ENCODE data around the gene ARHGEF28.

ARHGEF28 gene

DNA sequence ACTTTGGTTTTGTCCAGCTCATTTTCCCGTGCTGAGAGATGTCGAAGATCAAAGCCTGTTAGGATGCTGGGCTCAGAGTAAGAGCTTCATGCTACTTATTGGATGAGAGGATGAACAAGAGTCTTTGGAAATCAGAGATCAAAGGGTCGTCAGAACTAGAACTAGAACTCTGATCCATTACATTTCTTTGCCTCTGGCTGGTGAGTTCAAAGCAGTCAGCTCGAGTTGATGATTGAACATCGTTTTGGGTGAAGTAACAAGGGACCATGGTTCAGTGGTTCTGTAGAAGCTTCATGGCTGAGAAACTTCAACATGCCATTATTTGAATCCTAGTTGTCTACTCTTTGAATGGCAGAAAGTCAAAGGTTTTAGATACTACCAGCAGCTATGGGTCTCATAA lies 320.3 kb downstream of the ARHGEF28 start:
- DNase-seq = no peak

DNA sequence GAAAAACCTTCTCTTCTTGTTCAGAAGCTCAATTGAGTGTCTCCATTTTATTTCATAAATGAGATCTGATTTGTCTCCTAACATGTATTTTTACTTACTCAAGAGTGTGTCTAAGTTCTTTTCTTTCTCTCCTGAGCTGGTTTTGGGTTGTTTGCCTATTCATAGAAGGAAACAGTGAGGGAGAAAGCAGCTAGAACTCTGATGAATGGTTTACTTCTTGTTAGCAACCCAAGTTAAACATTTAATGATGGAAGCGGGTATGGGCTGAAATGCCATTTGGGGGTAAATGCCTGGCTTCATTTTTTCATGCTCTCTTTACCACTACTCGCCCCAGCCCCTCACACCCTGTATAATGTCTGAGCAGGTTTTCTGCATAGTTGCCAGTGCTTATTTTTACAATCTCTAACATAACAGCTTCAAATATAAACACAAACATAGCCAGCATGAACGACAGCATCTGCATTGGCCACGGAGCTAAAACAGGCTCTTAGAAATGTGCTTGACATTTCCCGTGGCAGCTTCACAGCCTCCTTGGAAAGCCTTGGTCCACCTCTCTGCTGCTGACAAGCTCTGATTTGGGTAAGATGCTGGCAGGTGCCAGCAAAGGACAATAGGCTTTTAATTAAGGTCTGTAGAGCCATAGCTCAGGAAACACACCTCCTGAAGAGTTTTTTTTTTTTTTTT lies 321.1 kb downstream of the ARHGEF28 start:
- DNase-seq = no peak

DNA sequence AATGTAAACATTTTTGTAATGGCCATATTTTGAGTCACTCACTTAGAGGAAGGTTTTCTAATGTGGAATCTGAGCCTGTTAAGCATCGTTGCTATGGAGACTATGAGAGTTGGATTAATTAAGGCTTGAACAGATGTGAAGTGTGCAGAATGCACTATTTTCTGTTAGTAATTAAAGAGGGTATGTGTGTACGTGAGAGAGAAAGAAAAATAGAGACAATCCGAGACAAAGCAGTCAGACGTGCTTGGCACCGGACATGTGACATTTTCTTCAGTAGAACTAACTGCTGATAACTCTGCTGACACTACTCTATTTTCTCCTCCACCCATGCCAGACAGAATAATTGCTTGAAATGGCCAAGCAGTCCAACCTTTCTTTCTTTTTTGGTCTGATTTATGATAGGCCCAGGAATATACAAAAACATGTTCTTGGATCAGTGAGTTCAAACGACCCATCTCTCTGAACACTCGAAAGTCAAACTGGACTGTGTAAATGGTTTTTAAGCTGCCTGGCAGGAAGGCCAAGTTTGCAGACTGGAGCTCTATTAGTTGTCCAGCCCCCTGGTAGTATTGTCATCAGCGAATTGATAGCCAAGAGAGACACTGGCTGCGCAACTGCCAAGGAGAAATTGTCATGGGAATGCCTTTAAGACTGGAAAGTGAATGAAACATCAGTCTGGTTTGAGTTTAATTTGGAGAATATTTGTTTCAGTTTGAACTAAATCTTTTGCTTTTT lies 322.1 kb downstream of the ARHGEF28 start:
- DNase-seq = no peak

DNA sequence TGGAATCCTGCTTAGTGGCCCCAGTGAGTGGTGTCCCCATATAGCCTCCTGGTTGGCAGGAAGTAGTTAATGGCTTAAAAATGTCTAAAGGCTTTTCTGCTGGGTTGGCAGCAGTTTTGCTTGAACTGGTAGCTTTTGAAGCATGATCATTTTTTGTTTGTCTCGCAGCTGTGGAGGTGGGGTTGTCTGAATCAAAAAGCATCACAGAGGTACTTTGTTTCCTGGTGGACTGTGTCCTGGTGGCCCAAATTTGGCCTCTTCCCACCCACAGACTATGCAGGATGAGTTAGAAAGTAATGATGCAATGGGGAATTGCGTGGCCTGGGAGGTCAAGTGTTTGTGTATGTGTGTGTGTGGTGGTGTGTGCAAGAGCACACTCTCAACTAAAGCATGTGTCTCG lies 322.7 kb downstream of the ARHGEF28 start:
- no peak for DNase-seq

DNA sequence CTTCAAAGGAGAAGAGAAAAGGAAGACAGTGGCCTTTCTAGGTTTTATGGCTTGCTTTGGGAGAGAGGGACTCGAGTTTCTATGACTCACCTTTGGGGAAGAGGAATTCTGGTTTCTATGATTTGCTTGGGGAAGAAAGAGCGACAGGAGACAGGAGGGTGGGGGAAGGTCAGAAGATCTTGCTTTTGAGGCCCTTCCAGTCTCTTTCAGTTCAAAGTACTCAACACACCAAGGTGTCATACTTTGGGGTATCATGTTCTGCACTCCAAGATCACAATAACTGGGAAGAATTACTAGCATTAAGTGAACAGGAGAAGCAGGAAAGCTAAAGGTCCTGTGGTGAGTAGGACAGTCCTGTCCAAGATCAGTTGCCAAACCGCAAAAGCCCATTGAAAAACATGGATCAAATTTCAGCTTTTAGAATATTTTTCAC lies 324.5 kb downstream of the ARHGEF28 start:
- DNase-seq = no peak

DNA sequence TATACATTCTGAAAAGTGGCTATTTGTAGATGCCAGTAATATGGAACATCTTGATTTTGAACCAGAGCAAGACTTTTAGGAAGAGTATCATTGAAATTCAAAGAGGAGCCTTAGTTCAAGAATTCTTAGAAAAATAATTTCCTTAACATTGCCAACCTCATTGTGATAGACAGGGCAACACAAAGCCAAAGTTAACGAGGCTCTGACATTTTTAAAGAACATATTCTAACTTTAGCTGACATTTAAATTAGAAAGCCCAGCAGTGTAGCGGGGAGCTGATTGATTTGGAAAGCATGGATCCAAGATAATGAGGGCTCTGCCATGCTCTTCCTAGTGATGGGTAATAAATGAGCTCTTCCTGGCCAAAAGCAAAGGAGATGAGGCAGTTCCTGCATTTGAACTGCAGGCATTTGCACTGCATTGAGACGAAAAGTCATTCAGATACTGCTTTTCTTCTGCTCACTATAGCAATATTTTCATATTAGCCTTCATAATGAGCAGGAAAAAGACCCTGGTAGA lies 325.0 kb downstream of the ARHGEF28 start:
- DNase-seq = no peak

DNA sequence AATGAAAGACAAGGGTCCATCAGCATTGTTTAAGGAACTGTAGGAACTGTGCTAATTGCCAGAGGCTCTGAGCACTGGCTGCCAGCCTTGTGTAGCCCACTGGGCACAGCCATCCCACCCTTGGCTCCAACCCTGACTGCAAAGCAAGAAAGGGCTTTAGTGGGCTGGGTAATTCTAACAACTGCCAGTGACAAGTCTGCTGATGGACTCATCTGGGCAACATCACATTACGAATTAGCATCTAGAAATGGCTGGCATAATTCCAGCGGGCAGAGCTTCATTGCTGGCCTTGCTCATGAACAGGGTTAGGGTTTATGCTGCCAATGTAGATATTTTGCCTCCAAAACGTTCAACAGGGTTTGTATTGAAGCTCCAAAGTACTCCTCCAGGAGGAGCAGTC lies 326.9 kb downstream of the ARHGEF28 start:
- no peak for DNase-seq

DNA sequence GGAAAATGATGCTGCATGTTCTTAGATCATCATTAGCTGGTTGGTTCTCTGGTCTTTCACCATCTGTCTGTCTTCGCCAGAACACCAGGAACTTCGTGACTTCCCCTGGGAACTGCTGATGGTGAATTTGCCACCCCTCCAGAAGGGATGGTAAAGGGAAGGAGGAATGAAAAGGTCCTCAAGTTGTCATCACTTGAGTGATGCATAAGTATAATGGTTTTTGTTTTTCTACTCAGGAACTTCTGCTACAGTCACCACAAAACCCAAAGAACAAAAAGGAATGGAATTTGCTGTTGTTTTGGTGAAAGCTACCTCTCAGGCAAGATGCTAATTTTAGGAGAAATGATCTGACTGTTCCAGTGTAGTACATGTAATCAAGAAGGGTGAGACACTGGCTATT lies 328.4 kb downstream of the ARHGEF28 start:
- DNase-seq = no peak

DNA sequence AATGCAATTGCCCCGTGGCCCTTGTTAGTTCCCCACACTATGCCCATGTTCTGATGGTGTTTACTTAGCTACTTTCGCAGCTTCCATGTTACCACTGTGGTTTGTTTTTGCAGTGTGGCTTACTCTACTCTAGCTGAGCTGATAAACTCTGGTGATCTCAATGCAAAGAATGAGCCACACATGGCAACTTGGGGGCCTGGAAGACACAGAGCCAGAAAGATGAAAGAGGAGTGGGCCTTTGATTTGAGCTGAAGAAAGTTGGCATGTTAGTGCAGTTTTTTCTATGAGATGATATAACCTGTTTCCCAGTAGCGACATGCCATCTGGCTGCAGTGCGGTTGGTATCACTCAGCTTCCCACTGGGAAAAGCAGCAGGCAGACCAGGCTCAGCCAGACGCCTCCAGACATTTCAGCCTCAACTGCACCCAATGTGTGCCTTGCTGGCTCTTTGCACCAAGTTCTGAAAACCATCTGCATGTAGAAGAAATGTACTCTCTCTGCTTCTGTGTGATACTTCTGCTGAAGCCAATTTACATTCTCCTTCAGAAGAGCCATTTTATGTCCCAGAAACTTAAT lies 329.4 kb downstream of the ARHGEF28 start:
- DNase-seq = no peak

DNA sequence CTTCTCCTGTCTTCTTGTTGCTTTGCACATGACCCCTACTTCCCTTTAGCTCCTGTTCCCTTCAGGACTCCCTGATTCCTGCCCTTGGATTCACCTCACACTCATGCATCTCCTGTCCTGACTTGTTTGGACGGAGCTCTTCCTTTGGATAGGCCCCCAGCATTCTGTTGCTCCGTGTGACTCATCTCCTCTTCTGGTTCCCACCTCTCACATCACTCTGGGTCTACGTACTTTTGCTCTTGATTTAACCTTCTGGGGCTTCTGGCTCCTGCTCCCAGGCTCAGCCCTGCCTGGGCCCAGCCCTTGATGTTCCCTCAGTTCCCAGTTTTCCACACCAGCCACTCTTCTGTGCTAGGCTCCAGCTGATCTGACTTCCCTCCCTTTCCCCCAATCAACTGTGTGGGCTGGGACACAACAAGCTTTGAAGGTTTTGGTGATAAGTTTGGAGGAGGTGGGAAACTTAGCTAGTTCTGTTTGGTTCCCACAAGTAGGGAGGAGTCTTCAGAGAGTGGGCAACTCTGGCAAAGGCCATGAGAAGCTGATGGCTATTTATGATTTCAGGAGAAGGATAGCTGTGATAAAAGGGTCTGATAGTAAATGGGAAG lies 331.5 kb downstream of the ARHGEF28 start:
- DNase-seq = no peak

DNA sequence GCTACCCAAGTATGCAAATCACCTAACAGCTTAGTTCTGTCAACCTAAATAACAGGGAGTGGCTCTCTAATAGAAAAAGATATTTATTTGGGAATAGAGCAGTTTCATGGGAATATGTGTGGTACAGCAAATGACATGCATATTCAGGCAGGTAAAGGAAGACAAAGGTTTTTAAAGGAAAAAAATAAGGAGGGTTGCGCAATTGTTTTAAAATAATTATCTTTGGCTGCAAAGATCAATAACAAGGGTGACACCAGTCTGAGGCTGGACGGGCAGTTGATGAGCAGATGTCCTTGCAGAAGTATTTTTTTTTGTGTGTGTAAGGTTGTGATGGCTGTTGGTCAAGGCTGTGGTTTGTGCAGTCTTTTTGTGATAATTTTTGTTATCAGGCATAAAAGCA lies 332.0 kb downstream of the ARHGEF28 start:
- no peak for DNase-seq

DNA sequence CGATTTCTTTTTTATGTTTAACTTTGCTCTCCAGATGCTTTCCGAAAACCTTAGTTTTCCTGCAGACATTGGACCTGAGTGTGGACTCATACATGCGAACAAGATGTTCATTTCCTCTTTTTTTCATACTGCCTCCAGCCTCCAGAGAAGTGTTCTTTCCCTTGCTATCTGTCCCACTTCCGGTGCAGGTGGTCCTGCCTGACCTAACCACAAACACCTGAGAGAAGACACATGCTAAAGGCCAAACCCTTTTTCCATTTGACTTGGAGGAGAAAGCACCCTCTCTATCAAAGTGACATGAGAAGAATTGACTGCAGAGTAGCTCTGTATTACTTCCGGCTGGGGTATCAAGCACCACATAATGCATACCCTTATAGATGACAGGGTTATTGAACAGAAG lies 334.0 kb downstream of the ARHGEF28 start:
- no peak for DNase-seq

DNA sequence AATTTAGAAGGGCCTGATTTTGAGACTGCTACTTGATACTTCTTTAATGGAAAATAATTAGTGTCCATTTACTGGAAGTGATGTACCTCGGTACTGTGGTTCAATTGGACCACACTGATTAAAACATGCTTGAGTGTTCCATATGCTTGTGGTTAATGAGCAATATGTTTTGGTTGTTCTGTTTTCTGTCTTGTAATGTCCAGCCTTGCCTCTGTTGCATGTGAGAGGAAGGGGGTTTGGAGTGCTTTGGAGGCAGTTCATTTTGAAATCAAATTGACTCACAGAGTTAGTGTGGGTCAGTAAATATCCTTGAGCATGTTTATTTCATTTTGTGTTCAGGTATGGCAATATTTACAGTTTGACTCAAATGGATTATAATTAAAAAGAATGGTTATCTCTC lies 334.4 kb downstream of the ARHGEF28 start:
- DNase-seq = no peak

DNA sequence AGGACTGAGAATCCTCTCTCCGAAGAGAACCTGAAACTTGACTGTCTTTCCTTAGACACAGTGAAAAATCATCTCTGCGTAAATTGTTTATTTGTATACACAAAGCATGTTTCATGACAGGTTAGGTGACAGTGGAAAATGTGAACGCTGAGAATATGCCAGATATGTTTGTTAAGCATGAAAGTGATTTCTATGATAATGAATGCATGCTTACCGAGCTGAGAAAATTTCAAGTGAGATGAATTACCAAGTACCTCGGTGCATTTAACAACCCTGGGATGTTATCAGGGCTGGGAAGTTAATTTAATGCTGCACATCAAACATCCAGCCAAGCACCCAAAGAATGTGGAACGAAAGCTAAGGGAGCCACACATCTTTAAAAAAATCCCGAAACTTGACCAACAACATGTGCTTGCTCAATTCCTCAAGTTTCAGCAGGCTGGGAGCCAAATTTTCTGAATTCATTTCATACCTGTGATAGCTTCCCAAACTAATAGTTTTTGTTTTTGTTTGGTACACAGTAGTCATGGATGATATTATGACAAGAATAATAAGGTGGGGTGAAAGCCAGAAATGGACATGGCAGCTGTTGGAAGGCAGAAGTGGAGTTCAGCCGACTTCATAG lies 336.9 kb downstream of the ARHGEF28 start:
- no peak for DNase-seq

DNA sequence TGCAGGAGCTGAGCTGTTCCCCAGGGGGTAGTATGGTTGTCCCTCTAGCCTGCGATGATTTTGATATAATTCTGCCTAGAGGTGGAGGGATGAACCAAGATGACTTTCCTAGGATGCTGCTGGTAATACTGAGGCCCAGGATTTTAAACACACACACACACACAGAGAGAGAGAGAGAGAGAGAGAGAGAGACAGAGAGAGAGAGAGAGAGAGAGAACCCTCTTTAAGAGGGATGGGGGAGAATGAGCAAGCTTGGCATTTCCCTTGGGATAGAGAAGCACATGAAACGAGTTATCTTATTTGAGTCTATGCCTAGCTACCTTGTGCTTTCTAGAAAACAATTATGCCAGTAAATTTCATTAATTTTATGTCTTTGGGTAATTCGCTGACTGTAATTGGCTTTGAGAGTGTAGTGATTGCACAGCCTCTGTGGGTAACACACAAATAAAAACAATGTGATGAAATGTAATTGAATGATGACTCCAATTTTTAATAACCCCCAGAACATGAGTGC lies 338.4 kb downstream of the ARHGEF28 start:
- DNase-seq = no peak

DNA sequence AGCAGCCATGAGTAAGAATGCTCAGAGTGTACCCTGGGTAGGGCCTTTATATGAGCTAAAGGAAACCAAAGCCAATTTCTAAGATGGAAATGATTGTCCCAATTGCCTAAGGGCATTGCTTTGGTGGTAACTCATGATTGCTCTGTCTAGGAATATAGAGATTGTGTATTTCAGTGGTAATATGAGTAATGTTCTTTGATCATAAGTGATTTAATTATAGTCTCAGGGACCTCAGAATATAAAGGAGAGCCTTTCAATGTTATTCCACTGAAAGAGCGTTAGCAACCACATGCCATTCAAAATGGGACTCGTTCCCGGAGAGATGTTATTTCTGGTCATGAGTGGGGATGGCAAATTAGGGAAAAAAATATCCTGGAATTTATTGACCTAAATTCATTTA lies 340.5 kb downstream of the ARHGEF28 start:
- DNase-seq = no peak

DNA sequence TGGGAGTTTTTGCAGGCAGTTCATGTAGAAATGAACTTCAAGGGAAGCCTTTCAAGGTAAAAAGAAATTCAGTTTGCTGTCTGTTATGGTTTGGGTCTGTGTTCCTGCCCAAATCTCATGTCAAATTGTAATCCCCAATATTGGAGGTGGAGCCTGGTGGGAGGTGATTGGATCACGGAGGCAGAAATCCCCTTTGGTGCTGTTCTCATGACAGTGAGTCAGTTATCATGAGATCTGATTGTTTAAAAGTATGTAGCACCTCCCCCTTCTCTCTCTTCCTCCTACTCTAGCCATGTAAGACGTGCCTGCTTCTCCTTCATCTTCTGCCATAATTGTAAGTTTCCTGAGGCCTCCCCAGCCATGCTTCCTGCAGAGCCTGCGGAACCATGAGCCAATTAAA lies 341.4 kb downstream of the ARHGEF28 start:
- no peak for DNase-seq

DNA sequence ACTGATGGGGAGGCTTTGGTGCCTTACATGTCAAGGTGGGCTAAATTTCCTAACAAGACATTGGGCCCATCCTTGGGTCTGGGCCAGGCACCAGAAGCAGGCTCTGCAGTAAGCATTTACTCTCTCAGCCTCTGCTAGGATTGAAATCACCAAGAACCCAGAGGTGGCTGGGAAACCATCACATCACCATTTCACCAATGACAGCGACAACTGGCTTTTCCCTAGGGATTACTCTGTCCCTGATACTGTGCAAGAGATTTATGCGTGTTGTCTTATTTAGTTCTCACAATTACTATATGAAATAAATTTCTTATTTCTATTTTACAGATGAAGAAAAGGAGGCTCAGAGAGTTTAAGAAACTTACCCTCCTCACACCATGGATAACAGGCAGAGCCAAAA lies 342.2 kb downstream of the ARHGEF28 start:
- no peak for DNase-seq

DNA sequence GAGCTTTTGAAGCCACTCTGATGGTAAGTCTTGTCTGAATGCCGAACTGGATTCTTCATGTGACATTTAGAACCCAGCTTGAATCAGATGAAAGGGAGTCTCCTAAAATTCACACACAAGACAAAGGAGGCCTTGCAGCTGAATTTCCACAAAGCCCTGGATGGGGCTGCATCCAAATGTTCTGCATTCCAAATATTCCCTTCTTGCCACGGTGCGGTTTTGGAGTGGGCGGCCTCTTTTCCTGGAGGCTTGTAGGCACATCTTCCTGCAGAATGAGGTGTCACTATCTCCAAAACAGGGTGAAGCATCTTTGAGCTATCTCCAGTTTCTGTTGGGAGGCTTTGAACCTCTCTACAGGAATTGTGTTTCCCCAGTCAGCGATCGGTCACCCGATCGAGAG lies 342.7 kb downstream of the ARHGEF28 start:
- no peak for DNase-seq

DNA sequence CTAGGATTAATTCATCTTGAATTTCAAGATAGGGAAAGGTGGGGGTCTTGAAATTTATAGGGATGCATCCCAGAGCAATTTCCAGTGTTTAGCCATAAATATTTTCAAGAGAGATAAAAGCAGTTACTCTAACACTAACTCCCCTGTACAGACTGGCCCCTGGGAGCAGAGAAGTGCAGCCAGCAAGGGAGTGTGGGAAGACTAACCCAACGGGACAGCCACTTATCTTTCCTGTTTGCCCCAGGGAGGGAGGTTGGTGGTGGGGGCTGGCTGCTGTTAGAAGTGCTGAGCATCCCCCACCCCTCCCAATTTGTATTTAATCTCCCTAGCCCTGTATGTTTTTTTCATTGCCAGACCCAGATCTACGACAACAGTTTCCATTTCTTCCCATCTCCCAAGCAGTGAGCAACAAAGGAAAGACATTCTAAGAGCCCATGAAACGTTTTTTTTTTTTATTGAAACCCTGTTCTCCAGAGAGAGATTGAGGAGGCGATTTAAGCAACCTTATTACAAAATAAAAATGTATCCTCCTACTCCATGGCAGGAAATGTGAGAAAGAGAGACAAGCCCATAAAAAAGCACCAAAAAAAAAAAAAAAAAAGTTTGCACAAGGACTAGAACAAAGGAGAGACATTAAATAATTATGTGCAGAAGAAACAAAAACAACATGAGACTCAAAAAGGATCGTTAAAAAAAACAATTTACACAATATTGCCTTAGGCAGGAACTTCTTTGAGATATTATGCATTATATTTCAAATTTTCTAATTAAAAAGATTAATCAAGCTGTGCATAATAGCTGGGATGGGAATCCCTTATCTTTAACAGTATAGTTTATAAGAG lies 343.4 kb downstream of the ARHGEF28 start:
- DNase-seq = no peak

DNA sequence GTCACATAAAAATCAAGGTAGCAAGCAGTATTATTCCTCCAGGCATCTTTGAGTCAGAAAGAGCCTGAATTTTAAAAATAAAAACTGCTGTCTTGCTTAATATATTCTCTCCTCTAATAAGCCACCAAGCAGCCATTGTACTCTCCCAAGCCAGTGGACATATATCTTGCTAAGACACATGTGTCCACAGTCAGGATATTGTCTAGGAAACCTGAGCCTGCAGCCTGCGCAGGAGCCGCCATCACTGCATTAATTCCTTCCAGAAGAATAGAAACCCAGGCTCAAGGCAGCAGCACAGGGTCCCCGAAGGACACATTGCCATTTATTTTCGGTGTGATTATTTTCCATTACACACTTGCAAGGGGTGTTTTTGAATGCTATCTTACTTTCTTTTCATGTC lies 345.3 kb downstream of the ARHGEF28 start:
- no peak for DNase-seq

DNA sequence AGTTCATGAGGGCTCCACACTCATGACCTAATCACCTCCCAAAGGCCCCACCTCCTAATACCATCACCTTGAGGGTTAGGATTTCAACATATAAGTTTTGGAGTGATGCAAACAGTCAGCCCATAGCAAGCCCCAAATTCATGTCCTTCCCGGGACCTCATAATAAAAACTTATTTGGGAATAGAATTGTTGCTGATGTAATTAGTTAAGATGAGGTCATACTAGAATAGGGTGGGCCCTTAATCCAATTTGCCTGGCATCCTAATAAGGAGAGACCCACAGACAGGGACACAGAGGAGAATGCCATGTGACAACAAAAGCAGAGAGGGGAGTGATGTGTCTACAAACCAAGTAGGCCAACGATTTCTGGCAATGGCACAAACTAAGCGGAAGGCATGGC lies 347.1 kb downstream of the ARHGEF28 start:
- DNase-seq = no peak
